T47D (cell line): Measurements from ENCODE around the gene ANKHD1.

Experiments used
- DNase-seq, 2 experiments: peaks; one replicate each; pipeline versions ENCODE4 v3.0.0 to v3.0.0-alpha.2; 2011 to 2012; ENCODE audit warnings: low read depth in 1 of 2, low spot score in 1 of 2
- JUND ChIP-seq: IDR thresholded peaks from 2 replicates; pipeline ENCODE4 v1.6.1; 2012; ENCODE audit warnings: low read depth
- in situ Hi-C: cut with HindIII; loops from 2 replicates; pipeline ENCODE4 v1.10.0; 2016; ENCODE audit warnings: low sequenced_read_pairs, low pct_unique_long_range_greater_than_20kb

The ANKHD1 gene

GRCh38 chr5:140556438-140556837 is 154.8 kb downstream of the ANKHD1 start:
- no peak for TF ChIP-seq JUND
- in situ Hi-C loops: no loop called here
- no peak for DNase-seq

DNA sequence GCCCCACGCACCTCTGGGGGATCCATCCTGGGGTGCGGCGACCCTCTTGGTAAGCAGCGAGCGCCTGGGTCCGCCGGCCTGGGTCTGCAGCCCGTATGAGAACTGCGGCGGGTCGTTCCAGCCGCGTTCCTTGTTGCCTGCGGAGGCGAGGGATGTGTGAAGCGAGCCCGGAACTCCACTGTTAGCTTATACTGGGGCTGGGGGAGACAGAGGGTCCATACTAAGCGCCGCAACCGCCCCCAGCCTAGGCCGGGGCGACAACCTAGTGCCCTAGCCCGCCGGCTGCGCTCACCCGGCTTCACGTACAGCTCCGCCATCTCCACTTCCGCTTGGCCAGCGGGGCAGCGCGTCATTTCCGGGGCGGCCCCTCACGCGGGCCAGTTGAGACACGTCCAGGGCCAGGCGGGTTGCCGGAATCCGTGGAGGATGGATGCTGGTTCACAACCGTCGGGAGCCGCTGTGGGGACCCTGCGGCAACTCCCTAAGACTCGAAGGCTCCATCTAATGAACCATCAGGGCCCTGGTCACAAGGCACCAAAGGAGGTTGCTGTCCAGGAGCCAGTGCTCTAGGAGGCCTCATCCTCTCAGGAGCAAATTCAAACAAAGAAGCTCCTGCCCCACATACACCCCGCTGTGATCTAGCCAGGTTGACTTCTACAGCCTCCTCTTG is 155.6 kb downstream of the ANKHD1 start, which contains the start of gene SRA1:
Gene SRA1, minus strand, starts transcription at position 338 of the 670 bp plus-strand sequence. Its CDS starts 21 bp downstream, at position 317.
- DNase-seq: peak; percentile 95
- in situ Hi-C loops: no loop called here
- no peak for TF ChIP-seq JUND

DNA sequence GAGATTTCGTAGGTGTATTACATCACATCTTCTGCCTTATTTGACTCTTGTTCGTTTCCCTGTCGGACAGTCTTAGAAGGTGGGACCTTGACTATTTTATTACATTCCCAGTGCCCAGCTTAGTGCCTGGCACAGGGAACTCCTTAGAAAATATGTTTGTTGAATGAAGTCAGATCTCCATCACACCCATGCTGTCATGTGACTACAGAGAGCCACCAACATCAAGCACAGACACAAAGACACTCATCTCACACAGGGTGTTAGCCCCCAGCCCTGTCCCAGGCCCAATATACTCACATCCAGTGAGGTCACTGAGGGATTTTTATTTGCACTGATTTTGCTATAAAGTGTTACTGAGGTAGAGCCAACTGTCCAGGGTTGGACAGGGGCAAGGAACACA is 156.3 kb downstream of the ANKHD1 start:
- TF ChIP-seq JUND: no peak
- no peak for DNase-seq
- in situ Hi-C loops: no loop called here

DNA sequence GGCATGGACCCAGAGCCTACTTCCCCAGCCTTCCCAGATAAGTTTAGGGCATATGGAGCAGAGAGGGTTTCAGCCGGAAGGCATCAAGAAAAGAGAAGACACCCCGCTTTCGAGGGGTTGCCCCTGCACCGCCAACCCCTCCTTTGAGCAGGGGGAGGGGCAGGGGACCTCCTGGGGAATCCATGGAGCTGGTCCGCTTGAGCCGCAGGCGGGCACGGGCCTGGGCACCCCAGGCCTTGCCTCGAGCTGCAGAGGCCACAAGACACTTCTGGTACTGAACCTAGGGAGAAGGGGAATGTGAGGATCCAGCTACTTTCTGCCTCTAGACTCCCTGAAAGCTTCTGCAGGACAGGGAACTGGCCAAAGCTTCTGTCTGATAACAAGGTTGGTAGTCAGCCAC is 156.9 kb downstream of the ANKHD1 start:
- in situ Hi-C loops: no loop called here

GRCh38 chr5:140560227-140560626 is 158.6 kb downstream of the ANKHD1 start:
- no peak for DNase-seq
- TF ChIP-seq JUND: no peak
- in situ Hi-C loops: no loop called here

More for the DNA sequence above, 156.9 kb downstream of the ANKHD1 start:
- DNase-seq: no peak
- TF ChIP-seq JUND: no peak

DNA sequence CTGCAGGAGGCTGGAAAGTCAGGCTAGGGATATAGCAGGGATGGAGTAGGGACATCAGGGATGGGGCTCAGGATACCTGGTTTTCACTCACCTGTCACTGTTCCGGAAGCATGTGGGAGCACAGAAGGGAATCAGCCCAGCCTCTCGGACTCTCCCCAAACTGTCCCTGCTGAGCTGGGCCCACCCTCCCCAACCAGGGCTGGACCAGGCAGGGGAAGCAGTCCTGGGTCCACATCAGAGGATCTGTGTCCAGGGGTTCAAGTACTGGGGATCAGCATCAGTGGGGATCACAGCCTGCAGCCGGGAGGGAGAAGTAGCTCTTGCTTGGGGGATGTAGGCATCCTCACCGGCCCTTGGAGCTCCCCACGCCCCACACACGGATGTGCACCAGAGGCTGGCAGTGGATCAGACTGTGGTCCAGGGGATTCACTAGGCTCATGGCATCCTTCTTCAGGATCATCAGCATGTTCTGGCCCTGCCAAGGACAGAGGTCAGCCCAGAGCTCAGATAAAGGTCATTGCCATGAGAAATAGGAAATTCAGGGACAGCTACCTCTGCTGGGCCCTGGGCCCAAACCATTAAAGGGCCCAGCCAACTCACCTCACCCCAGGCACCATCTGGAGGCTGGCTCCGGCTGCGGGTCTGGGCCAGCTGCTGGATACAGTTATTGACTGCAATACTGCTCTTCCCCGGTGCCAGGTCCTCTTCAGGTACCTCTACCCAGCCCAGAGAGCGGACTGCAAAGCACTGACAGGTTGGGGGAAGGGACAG is 160.3 kb downstream of the ANKHD1 start:
- in situ Hi-C loops: no loop called here
- no peak for TF ChIP-seq JUND
- no peak for DNase-seq

DNA sequence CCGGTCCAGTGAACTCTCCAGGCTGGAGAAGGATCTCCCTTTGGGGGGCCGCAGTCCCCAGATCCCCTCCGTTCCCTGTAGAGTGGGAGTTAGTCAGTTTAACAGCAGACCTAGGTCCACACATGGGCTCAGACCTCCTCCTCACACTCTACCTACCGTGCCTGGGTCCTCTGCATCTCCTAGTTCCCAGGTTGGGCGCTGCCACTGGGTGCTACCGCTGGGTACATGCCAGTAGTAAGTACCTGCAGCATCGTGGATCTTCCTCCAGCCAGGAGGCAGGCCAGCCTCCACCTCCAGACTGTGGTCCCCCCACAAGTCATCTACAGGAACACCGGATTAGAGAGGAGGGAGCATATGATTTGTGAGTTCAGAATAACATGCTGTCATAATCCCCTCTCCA is 162.0 kb downstream of the ANKHD1 start:
- in situ Hi-C loops: no loop called here
- DNase-seq: peak in 1 of 2 experiments; percentile 32
- no peak for TF ChIP-seq JUND

- in situ Hi-C loops: no loop called here
- peak; percentile 97 to 100 for DNase-seq
- TF ChIP-seq JUND: no peak
Observed at GRCh38 chr5:140564196-140565023, 162.8 kb downstream of the ANKHD1 start, which contains the start of the genes APBB3 and SLC35A4. TSS of gene APBB3 (minus strand) at chr5:140564598. CDS start at chr5:140564245, 353 bp downstream. TSS of gene SLC35A4 (plus strand) at chr5:140564828. CDS start at chr5:140567170, 2,342 bp downstream.

GRCh38 chr5:140565024-140565779 is 163.6 kb downstream of the ANKHD1 start:
- no peak for TF ChIP-seq JUND
- in situ Hi-C loops: no loop called here
- no peak for DNase-seq

DNA sequence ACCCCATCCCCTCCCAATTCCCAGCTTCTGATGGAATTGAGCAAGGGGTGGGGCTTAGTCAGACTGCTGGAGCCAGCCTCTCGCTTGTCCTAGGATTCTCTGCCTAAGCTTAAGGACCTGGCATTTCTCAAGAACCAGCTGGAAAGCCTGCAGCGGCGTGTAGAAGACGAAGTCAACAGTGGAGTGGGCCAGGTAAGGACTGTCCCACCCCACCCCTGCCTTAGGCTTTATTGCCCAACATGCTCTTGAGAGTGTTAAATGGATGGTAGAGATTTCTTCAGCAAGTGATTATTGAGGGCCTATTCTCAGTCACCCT is 164.1 kb downstream of the ANKHD1 start:
- in situ Hi-C loops: no loop called here
- DNase-seq: no peak
- no peak for TF ChIP-seq JUND

GRCh38 chr5:140566665-140567064 is 165.0 kb downstream of the ANKHD1 start:
- DNase-seq: no peak
- in situ Hi-C loops: no loop called here
- TF ChIP-seq JUND: no peak
